NT2/D1 (cell line): ENCODE results near the gene ANKRD9.

Experiments used
- SUZ12 ChIP-seq: IDR thresholded peaks from 2 replicates; pipeline ENCODE4 v1.6.1; 2011; ENCODE audit not compliant: insufficient read length, insufficient read depth; ENCODE audit errors: extremely low read depth
- YY1 ChIP-seq: IDR thresholded peaks from 2 replicates; pipeline ENCODE4 v1.6.1; 2011; ENCODE audit not compliant: insufficient read length, insufficient read depth
- ZNF274 ChIP-seq: IDR thresholded peaks from 2 replicates; pipeline ENCODE4 v1.6.1; 2011; ENCODE audit warnings: mild to moderate bottlenecking, low read depth, low read length

GRCh38 chr14:102486513-102487203 is 22.9 kb downstream of the ANKRD9 start:
- TF ChIP-seq YY1 (no peak), ZNF274 (no peak), SUZ12 (no peak)
